ENCODE data around the gene PAM.

- TF ChIP-seq CTCF (IDR thresholded peaks at IDR 0.05) (no peak), POLR2AphosphoS5 (IDR thresholded peaks at IDR 0.05; ENCODE audit: insufficient read depth in 1 of 2, low read depth in 1 of 2) (no peak), POLR2A (IDR thresholded peaks at IDR 0.05) (no peak)
These were observed 16.3 kb downstream of the PAM start for GRCh38 chr5:102771435-102771834.
